MM.1S (cell line): Measurements from ENCODE around the gene TMEM187.

ENCODE experiments used
- EZH2 ChIP-seq: fragments of 300-600 bp; sonication (generic); optimal IDR thresholded peaks from 2 replicates; pipeline ENCODE3; 2017; ENCODE audit warnings: low read depth, mild to moderate bottlenecking, antibody characterized with exemption, low read length, mixed read lengths
- EZH2phosphoT487 ChIP-seq: fragments of 300-600 bp; sonication (generic); IDR thresholded peaks from 2 replicates; pipeline ENCODE4 v1.6.1; 2018; ENCODE audit warnings: antibody characterized with exemption, low read length
- TF ChIP-seq, protein P1 (sequence below): fragments of 300-600 bp; sonication (generic); IDR thresholded peaks from 2 replicates; pipeline ENCODE4 v1.5.1; 2016; ENCODE audit warnings: antibody characterized with exemption, low read length, mixed read lengths

DNA sequence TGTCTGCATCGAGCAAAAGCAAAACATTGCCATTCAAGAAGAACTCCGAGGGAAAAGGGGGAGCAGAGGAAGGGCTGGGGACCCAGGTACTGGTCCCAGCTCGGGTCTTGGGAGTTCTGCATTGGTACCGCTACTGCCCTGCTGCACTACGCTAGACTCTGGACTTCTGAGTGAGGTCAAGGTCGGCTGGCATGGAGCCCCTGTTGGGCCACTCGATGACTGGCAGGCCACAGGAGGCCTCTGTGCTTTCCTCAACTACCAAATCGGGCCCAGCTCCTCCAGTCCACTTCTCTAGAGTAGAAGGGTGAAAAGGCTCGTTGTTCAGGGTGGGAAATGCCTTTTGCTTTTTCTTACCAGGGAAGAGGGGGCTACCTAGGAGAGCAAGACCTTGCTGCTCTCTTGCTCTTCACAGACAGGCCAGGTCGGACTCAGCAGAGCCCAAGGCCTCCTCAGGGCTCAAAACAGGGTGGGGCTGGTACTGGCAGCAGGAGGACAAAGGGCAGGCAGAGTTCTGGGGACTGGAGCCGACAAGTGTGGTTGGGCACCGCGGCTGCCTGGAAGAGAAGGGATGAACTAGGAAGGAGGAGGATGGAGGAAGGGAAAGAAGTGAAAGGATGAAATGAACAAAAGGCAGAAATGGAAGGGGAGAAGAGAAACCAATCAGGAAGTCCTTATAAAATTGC, 56.1 kb downstream of the TMEM187 start:
- TF ChIP-seq, protein P1, sequence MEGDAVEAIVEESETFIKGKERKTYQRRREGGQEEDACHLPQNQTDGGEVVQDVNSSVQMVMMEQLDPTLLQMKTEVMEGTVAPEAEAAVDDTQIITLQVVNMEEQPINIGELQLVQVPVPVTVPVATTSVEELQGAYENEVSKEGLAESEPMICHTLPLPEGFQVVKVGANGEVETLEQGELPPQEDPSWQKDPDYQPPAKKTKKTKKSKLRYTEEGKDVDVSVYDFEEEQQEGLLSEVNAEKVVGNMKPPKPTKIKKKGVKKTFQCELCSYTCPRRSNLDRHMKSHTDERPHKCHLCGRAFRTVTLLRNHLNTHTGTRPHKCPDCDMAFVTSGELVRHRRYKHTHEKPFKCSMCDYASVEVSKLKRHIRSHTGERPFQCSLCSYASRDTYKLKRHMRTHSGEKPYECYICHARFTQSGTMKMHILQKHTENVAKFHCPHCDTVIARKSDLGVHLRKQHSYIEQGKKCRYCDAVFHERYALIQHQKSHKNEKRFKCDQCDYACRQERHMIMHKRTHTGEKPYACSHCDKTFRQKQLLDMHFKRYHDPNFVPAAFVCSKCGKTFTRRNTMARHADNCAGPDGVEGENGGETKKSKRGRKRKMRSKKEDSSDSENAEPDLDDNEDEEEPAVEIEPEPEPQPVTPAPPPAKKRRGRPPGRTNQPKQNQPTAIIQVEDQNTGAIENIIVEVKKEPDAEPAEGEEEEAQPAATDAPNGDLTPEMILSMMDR, result no peak
- no peak for TF ChIP-seq EZH2
- TF ChIP-seq EZH2phosphoT487, result no peak
